ENCODE results near the gene LAG3.

The LAG3 gene

GRCh38 chr12:6745741-6746525 lies 26.4 kb upstream of the LAG3 start:
- no peak for TF ChIP-seq CTCF (IDR thresholded peaks at IDR 0.05; ENCODE audit: low read depth, low read length)
- no peak for DNase-seq (ENCODE audit: low read depth, low spot score)
- no peak overlapping the region for H3K4me3 ChIP-seq (ENCODE audit: low read depth, low read length)
- in situ Hi-C loops (cut with HindIII; ENCODE audit: low sequenced_read_pairs), result no loop called here

DNA sequence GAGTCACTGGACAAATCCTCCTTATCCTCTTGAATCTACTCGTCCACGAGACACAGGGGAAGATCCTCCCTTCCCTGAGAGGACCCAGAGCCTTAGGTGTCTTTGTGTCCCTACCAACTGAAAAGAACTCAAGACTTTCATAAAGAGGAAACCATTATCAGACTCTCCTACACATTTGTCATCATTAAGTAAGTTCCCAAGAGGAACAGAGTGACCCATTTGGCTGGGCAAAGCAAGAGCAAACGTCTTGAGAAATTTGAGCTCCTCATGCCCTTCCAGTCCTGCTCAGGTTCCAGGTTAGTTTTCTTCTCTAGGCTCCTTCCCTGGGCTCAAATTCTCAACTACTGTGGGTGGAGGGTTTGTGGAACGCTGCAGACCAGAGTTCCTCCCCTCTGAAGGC lies 25.1 kb upstream of the LAG3 start:
- in situ Hi-C loops (cut with HindIII; ENCODE audit: low sequenced_read_pairs), result no loop called here
- no peak for DNase-seq (ENCODE audit: low read depth, low spot score)

GRCh38 chr12:6748761-6749160 lies 23.6 kb upstream of the LAG3 start:
- DNase-seq (ENCODE audit: low read depth, low spot score), result no peak
- no peak overlapping the region for H3K4me3 ChIP-seq (ENCODE audit: low read depth, low read length)
- in situ Hi-C loops (cut with HindIII; ENCODE audit: low sequenced_read_pairs), result no loop called here
- TF ChIP-seq CTCF (IDR thresholded peaks at IDR 0.05; ENCODE audit: low read depth, low read length), result no peak

More for the DNA sequence above, 25.1 kb upstream of the LAG3 start:
- no peak overlapping the region for H3K4me3 ChIP-seq (ENCODE audit: low read depth, low read length)
- TF ChIP-seq CTCF (IDR thresholded peaks at IDR 0.05; ENCODE audit: low read depth, low read length), result no peak

- TF ChIP-seq CTCF (IDR thresholded peaks at IDR 0.05; ENCODE audit: low read depth, low read length), result no peak
- DNase-seq (ENCODE audit: low read depth, low spot score), result no peak
- in situ Hi-C loops (cut with HindIII; ENCODE audit: low sequenced_read_pairs), result no loop called here
- no peak overlapping the region for H3K4me3 ChIP-seq (ENCODE audit: low read depth, low read length)
These were observed 21.8 kb upstream of the LAG3 start for GRCh38 chr12:6750506-6750905.

GRCh38 chr12:6751767-6752166 lies 20.6 kb upstream of the LAG3 start:
- in situ Hi-C loops (cut with HindIII; ENCODE audit: low sequenced_read_pairs), result no loop called here
- no peak for DNase-seq (ENCODE audit: low read depth, low spot score)
- no peak for TF ChIP-seq CTCF (IDR thresholded peaks at IDR 0.05; ENCODE audit: low read depth, low read length)
- H3K4me3 ChIP-seq (ENCODE audit: low read depth, low read length), result peak overlapping the region; percentile 88

GRCh38 chr12:6752167-6752920 lies 20.0 kb upstream of the LAG3 start:
- peak overlapping the region; percentile 88 for H3K4me3 ChIP-seq (ENCODE audit: low read depth, low read length)
- peak; percentile 52 for DNase-seq (ENCODE audit: low read depth, low spot score)
- in situ Hi-C loops (cut with HindIII; ENCODE audit: low sequenced_read_pairs), result no loop called here
- peak; percentile 61 for TF ChIP-seq CTCF (IDR thresholded peaks at IDR 0.05; ENCODE audit: low read depth, low read length)

All from astrocyte of the spinal cord (primary cell).